GM12864 (cell line): Measurements from ENCODE around the gene CFAP46.

Experiments
- DNase-seq: peaks from one replicate; pipeline ENCODE4 v3.0.0-alpha.2; 2011; ENCODE audit warnings: low read depth
- H3K4me3 ChIP-seq: 2 replicates; pipeline ENCODE4 v1.5.1; 2011; ENCODE audit warnings: mild to moderate bottlenecking, low read depth, low read length, control low read depth
- TF ChIP-seq, protein P1 (sequence below): IDR thresholded peaks from 2 replicates; pipeline ENCODE4 v1.5.1; 2011; ENCODE audit warnings: low read depth, mild to moderate bottlenecking, moderate library complexity, low read length, control low read depth, inconsistent platforms; ENCODE audit errors: missing control alignments

CFAP46 gene

DNA sequence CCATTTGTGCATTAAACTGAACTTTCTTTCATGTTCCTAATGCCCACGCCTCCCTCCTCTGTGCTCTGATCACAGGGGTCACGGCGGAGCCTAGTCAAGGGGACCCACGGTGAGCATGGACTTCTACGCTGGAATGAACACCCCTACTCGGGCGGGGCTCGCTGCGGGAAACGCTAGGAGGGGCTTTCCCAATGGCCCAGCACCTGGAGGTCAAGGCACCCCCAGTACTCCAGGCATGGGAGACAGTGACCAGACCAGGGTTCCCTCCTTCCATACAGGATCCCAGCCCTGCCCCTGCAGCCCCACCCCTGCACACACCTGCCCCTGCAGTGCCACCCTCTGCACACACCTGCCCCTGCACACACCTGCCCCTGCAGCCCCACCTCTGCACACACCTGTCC is 129.4 kb downstream of the CFAP46 start:
- no peak overlapping the region for H3K4me3 ChIP-seq
- no peak for DNase-seq
- TF ChIP-seq, protein P1, sequence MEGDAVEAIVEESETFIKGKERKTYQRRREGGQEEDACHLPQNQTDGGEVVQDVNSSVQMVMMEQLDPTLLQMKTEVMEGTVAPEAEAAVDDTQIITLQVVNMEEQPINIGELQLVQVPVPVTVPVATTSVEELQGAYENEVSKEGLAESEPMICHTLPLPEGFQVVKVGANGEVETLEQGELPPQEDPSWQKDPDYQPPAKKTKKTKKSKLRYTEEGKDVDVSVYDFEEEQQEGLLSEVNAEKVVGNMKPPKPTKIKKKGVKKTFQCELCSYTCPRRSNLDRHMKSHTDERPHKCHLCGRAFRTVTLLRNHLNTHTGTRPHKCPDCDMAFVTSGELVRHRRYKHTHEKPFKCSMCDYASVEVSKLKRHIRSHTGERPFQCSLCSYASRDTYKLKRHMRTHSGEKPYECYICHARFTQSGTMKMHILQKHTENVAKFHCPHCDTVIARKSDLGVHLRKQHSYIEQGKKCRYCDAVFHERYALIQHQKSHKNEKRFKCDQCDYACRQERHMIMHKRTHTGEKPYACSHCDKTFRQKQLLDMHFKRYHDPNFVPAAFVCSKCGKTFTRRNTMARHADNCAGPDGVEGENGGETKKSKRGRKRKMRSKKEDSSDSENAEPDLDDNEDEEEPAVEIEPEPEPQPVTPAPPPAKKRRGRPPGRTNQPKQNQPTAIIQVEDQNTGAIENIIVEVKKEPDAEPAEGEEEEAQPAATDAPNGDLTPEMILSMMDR: no peak

DNA sequence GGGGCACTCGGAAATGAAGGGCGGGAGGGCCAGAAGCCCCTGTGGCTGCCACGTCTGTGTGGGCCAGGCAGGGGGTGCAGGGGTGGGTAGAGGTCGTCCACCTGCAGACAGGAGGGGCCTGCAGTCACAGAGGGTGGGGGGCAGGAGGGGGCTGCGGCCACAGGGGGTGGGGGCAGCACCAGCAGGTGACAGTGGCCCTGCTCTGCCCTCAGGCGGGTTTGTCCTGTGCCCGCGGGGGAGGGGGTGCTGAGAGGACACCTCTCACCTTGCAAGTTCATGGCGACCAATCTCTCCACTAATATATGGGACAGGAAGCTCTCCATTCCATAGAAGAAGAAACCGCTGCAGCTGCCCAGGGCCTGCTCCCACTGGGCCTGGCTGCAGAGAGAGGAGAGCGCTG is 129.8 kb downstream of the CFAP46 start:
- TF ChIP-seq, protein P1: no peak
- H3K4me3 ChIP-seq: no peak overlapping the region
- no peak for DNase-seq

DNA sequence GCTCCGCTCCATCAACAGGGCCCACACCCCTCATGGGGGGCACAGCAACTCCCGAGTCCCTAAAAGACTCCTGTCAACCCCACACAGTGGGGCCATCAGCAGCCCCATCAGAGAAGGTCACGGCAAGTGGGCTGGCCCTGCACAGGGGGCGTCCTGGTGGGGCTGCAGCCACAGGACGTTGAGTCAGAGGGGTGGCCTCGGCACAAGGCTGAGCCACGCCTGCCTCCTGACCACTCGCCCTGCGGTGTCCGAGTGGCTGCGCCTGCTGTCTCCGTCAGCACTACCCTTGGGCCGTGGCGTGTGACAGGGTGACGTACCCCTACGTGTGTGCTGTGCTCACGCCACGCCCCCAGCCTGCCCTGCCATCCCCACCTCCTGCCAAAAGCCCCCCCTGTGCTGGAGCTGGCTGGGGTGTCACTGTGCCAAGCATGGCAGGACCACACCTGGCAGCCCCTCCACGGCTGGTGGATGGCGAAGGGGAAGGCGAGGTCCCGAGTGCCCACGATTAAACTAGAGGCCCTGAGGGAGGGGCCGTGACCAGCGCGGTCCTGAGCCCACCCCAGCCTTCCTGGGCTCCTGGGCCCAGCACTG is 130.4 kb downstream of the CFAP46 start:
- no peak overlapping the region for H3K4me3 ChIP-seq
- TF ChIP-seq, protein P1: no peak
- no peak for DNase-seq

DNA sequence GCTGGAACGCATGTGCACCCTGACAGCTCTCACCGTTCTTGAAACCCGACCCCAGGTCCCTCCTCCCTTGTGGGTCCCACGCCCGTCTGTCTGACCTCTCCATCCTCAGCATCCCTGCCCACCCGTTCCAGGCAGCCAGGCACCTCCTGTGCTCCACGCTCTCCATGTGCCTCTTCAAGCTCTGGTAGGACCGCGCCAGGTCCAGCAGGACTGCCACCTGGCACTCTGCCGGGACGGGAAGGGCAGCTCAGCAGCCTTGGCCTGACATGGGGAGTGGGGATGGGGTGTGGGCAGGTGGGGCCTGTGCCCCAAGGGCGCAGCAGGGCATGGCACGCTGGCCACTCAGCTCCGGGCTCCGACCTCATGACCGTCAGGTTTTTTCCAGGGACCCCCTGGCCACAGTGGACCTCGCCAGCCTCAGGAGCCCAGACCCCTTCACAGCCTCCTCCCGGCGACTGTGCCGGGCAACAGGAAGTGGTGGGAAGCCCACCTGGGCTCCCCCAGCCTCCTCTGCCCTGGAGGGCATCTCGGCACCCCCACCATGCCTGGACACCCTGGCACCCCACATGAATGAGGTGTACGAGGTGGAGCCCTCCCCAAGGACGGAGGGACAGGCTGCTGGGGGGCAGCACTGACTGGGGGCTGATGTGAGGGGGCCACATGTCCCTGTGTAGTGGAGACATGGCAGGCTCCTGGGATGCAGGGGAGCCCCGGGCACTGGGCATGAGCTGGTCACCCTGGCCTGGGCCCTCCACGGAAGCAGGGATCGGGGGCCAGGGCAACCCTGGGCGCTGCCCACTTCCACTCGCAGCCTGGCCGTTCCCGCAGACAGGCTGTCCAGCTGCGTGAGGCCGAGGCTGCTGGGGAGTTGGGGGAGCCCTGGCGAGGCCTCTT is 131.3 kb downstream of the CFAP46 start:
- TF ChIP-seq, protein P1: no peak
- DNase-seq: no peak
- no peak overlapping the region for H3K4me3 ChIP-seq

DNA sequence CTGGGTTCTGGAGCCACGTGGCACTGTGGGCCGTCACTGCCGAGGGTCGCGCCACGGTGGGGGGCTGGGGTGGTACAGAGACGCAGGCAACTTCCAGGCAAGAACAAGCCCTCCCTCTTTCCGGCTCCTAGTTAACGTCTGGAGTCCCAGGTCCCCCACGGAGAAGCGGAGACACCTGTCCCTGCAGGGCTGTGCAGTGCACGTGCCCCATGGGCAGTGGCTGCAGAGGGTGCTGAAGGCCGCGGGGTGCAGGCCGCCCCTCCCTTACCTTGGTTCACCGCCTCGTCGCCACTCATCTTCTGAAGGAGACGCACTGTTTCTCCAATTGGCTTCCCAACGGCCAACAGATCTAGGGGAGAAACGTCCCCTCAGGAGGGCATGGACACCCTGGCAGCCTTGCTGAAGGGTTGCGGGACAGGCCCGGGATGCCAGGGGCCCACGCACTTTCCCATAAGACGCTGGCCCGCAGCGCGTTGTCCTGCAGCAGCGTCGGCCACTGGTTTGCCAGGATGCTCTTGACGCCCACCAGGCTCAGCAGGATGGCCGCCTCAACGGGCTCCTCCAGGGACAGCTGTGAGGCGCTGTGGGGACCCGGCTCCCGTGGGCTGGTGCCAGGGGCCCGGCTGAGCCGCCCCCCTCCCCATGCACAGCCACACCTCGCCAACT is 132.1 kb downstream of the CFAP46 start:
- TF ChIP-seq, protein P1: no peak
- DNase-seq: no peak
- no peak overlapping the region for H3K4me3 ChIP-seq

DNA sequence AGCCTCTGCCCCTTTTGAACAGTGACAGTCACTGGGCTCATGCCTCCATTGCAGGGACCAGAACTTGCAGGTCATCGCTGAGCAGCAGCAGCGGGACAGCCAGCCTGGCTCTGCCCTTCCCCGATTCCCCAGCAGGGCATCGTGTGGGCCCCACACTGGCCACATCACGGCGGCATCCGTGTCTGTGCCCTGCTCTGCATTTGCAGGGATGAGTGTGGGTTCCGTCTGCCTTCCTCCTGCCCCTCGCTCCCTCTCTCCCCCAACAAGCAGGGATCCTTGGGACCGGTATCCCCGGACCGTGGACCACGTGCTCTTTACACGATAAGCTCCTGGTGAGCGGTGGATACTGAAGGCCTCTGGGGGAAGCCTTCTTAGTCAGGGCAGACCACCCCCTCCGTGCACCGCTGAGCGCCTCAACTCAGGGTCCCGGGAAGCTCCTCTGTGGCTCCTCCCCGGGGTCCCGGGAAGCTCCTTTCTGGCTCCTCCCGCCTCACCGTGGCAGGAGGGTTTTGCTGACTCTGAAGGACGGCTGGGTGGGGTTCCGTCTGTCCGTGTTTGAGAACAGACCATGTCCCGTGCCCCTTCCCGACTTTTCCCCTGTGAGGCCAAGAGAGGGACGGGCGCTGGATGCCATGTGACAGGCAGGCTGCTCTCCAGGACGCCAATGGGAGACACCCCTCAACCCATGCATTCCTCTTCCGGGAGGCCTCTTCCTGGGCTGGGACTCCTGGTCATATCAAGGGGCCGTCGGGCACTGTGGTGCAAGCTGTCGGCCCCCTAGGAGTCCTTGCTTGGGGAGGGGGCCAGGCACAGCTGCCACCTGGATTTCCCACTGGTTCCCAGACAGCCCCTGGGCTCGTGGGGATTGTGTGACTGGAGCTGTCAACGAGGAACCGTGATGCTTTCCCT is 132.9 kb downstream of the CFAP46 start:
- DNase-seq: no peak
- TF ChIP-seq, protein P1: no peak
- H3K4me3 ChIP-seq: no peak overlapping the region
